ENCODE measurements around the gene ACMSD. TPM values are rescaled to one million over a fixed set of nuclear protein-coding genes. Genes with fewer than 3 reads are reported as not detected.
"Not testable (repeated sequence)": the region's sequence is repeated elsewhere in the genome, so short reads cannot be mapped to it uniquely, and the experiment has no call there.

The ACMSD gene
- total RNA-seq, 1 experiment from 2014 or later = not detected

DNA sequence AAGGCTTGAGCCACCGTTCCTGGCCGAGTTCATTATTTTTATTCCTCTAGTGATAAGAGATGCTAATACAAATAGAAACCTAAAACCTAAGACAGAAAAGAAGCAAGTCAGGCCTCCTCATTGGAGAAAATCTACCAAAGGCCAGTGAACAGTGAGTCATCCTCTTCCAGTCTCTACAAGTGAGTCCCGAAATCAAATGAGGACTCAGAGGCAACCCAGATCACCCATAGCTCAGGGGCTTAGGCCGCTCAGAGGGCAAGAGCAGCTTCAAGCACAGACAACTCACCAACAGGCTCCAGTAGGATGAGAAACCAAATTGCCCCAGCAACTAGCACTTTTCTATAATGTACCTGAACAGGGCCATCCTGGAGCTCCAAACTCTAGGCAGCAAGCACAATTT lies 42.7 kb upstream of the ACMSD start:
- intact Hi-C loops (cut with micrococcal nuclease; ENCODE audit: unreplicated experiment) = no loop called here
- TF ChIP-seq, protein P1, sequence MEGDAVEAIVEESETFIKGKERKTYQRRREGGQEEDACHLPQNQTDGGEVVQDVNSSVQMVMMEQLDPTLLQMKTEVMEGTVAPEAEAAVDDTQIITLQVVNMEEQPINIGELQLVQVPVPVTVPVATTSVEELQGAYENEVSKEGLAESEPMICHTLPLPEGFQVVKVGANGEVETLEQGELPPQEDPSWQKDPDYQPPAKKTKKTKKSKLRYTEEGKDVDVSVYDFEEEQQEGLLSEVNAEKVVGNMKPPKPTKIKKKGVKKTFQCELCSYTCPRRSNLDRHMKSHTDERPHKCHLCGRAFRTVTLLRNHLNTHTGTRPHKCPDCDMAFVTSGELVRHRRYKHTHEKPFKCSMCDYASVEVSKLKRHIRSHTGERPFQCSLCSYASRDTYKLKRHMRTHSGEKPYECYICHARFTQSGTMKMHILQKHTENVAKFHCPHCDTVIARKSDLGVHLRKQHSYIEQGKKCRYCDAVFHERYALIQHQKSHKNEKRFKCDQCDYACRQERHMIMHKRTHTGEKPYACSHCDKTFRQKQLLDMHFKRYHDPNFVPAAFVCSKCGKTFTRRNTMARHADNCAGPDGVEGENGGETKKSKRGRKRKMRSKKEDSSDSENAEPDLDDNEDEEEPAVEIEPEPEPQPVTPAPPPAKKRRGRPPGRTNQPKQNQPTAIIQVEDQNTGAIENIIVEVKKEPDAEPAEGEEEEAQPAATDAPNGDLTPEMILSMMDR (IDR thresholded peaks at IDR 0.05; ENCODE audit: unreplicated experiment) = no peak
- Mint-ChIP-seq H3K4me1 (ENCODE audit: low read depth, unreplicated experiment) (no peaks in the 10 kb centered on the region), H3K27ac (ENCODE audit: unreplicated experiment) (no peak overlapping the region), H3K27me3 (ENCODE audit: unreplicated experiment) (peaks cover 12% of the 10 kb centered on the region), H3K36me3 (ENCODE audit: insufficient read depth, unreplicated experiment) (no peaks in the 10 kb centered on the region), H3K4me3 (ENCODE audit: low read depth, unreplicated experiment) (no peak overlapping the region), H3K9me3 (ENCODE audit: low read depth, unreplicated experiment) (no peaks in the 10 kb centered on the region)
- no peak for DNase-seq
- BruUV-seq (replicated peaks) = no TSS peak
- CTCF ChIA-PET = no interaction called here

DNA sequence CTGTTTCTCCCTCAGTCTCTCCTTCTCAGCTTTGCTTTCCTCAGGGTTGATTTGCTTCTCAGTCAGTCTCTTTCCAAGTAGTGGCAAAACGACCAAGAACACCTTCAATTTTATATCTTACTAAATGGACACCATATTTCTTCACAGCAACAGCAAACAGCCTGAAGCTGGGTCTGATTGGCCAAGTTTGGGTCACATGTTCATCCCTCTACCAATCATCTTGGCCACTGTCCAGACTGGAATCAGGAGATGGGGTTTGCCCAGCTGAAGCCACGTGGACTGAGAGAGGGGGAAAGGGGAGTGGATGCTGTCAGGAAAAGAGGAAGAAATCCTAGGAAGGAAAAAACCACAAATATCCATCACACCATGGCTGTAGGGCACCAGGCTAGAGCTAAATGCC lies 42.0 kb upstream of the ACMSD start:
- CTCF ChIA-PET = no interaction called here
- TF ChIP-seq, protein P1 (IDR thresholded peaks at IDR 0.05; ENCODE audit: unreplicated experiment) = no peak
- intact Hi-C loops (cut with micrococcal nuclease; ENCODE audit: unreplicated experiment) = no loop called here
- H3K4me1 Mint-ChIP-seq (ENCODE audit: low read depth, unreplicated experiment) = no peaks in the 10 kb centered on the region
- H3K9me3 Mint-ChIP-seq (ENCODE audit: low read depth, unreplicated experiment) = no peaks in the 10 kb centered on the region
- peaks cover 12% of the 10 kb centered on the region for H3K27me3 Mint-ChIP-seq (ENCODE audit: unreplicated experiment)
- H3K27ac Mint-ChIP-seq (ENCODE audit: unreplicated experiment) = no peak overlapping the region
- no peak overlapping the region for H3K4me3 Mint-ChIP-seq (ENCODE audit: low read depth, unreplicated experiment)
- no peaks in the 10 kb centered on the region for H3K36me3 Mint-ChIP-seq (ENCODE audit: insufficient read depth, unreplicated experiment)
- no TSS peak for BruUV-seq (replicated peaks)
- no peak for DNase-seq

DNA sequence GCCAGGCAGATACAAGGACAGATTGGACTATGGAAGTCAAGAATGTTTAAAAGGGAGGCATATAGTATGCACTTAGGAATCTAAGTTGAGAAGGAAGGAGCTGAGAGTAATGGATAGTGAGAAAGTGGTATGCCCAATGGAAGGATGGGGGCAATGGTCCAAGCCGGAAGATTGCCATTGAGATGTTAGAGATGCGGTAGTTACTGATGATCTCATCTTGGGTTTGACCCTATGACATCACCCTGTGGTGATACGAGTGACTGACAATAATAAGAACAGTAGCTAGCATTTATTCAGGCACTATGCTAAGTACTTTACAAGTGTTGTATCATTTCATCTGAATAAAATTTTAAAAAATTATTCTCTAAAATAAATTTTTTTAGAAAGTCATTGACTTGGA lies 38.5 kb upstream of the ACMSD start:
- Mint-ChIP-seq H3K4me1 (ENCODE audit: low read depth, unreplicated experiment) (no peaks in the 10 kb centered on the region), H3K4me3 (ENCODE audit: low read depth, unreplicated experiment) (no peak overlapping the region), H3K36me3 (ENCODE audit: insufficient read depth, unreplicated experiment) (no peaks in the 10 kb centered on the region), H3K27me3 (ENCODE audit: unreplicated experiment) (no peaks in the 10 kb centered on the region), H3K27ac (ENCODE audit: unreplicated experiment) (no peak overlapping the region), H3K9me3 (ENCODE audit: low read depth, unreplicated experiment) (no peaks in the 10 kb centered on the region)
- no TSS peak for BruUV-seq (replicated peaks)
- intact Hi-C loops (cut with micrococcal nuclease; ENCODE audit: unreplicated experiment) = no loop called here
- CTCF ChIA-PET = no interaction called here
- TF ChIP-seq, protein P1 (IDR thresholded peaks at IDR 0.05; ENCODE audit: unreplicated experiment) = no peak
- no peak for DNase-seq

DNA sequence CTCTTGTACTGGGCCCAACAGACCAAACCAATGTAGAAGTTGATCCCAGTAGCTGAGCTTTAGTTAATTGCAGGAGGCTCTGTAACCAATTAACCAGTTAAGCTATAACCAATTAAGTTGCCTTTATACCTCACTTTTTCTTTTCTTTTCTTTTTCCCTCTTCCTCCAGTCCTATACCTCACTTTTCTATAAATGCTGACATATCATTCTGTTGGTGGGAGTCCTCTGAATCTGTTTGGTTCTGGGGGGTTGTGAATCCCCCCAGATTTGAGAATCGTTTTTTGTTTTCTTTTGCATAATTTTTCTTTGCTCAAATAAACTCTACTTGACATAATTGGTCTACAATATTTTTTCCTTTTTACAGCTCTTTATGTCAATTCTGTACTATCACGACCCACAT lies 38.1 kb upstream of the ACMSD start:
- no peak overlapping the region for H3K4me3 Mint-ChIP-seq (ENCODE audit: low read depth, unreplicated experiment)
- H3K27ac Mint-ChIP-seq (ENCODE audit: unreplicated experiment) = no peak overlapping the region
- CTCF ChIA-PET = no interaction called here
- H3K9me3 Mint-ChIP-seq (ENCODE audit: low read depth, unreplicated experiment) = no peaks in the 10 kb centered on the region
- intact Hi-C loops (cut with micrococcal nuclease; ENCODE audit: unreplicated experiment) = no loop called here
- H3K27me3 Mint-ChIP-seq (ENCODE audit: unreplicated experiment) = no peaks in the 10 kb centered on the region
- no peaks in the 10 kb centered on the region for H3K36me3 Mint-ChIP-seq (ENCODE audit: insufficient read depth, unreplicated experiment)
- DNase-seq = no peak
- no TSS peak for BruUV-seq (replicated peaks)
- no peaks in the 10 kb centered on the region for H3K4me1 Mint-ChIP-seq (ENCODE audit: low read depth, unreplicated experiment)
- TF ChIP-seq, protein P1 (IDR thresholded peaks at IDR 0.05; ENCODE audit: unreplicated experiment) = no peak

DNA sequence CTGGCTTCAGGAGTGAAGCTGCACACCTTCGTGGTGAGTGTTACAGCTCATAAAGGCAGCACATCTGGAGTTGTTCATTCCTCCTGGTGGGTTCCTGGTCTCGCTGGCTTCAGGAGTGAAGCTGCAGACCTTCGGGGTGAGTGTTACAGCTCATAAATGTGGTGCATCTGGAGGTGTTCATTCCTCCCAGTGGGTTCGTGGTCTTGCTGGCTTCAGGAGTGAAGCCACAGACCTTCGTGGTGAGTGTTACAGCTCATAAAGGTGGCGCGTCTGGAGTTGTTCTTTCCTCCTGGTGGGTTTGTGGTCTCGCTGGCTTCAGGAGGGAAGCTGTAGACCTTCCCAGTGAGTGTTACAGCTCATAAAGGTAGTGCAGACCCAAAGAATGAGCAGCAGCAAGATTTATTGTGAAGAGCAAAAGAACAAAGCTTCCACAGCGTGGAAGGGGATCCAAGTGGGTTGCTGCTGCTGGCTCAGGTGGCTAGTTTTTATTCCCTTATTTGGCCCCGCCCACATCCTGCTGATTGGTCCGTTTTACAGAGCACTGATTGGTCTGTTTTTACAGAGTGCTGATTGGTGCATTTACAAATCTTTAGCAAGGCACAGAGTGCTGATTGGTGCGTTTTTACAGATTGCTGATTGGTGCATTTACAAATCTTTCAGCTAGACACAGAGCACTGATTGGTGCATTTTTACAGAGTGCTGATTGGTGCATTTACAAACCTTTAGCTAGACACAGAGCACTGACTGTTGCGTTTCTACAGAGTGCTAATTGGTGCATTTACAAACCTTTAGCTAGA lies 34.6 kb upstream of the ACMSD start:
- H3K4me3 Mint-ChIP-seq (ENCODE audit: low read depth, unreplicated experiment); H3K27ac Mint-ChIP-seq (ENCODE audit: unreplicated experiment); H3K27me3 Mint-ChIP-seq (ENCODE audit: unreplicated experiment); BruUV-seq (replicated peaks); intact Hi-C loops (cut with micrococcal nuclease; ENCODE audit: unreplicated experiment); H3K9me3 Mint-ChIP-seq (ENCODE audit: low read depth, unreplicated experiment); DNase-seq; H3K4me1 Mint-ChIP-seq (ENCODE audit: low read depth, unreplicated experiment); H3K36me3 Mint-ChIP-seq (ENCODE audit: insufficient read depth, unreplicated experiment): not testable (repeated sequence)
- CTCF ChIA-PET = interaction anchor here (0.6 kb wide), 1 partner anchor 135 kb away, joined by 4 read pairs; no protein-coding TSS in a partner anchor

Data from Calu3 (cell line).